H9 (cell line): Measurements from ENCODE around the gene TSPAN1. TPM values are rescaled to one million over a fixed set of nuclear protein-coding genes. Genes with fewer than 3 reads are reported as not detected.
A peak's percentile ranks its signal among the peaks of the same experiment; 100 is the strongest.

Experiments
- DNase-seq: peaks from one replicate; pipeline ENCODE4 v3.0.0-alpha.2; 2017
- H2AFZ ChIP-seq: one replicate; pipeline ENCODE4 v1.6.1; 2013; ENCODE audit warnings: mild to moderate bottlenecking, low read length, control low read depth, moderate library complexity
- H2AK5ac ChIP-seq: 2 replicates; pipeline ENCODE4 v1.6.1; 2013; ENCODE audit warnings: low read length, control low read depth, mixed read lengths; ENCODE audit not compliant: insufficient read length
- H2BK120ac ChIP-seq: one replicate; pipeline ENCODE4 v1.6.1; 2013; ENCODE audit warnings: low read depth, mild to moderate bottlenecking, low read length, control low read depth, inconsistent platforms; ENCODE audit not compliant: poor library complexity, severe bottlenecking
- H2BK12ac ChIP-seq: 2 replicates; pipeline ENCODE4 v1.6.1; 2013; ENCODE audit warnings: low read length, control low read depth, mixed read lengths, low read depth; ENCODE audit not compliant: insufficient read length
- H2BK15ac ChIP-seq: 2 replicates; pipeline ENCODE4 v1.6.1; 2013; ENCODE audit warnings: low read depth, low read length, control low read depth
- H2BK20ac ChIP-seq: one replicate; pipeline ENCODE4 v1.6.1; 2013; ENCODE audit warnings: low read depth, mild to moderate bottlenecking, low read length, control low read depth, inconsistent platforms; ENCODE audit not compliant: poor library complexity, severe bottlenecking
- H2BK5ac ChIP-seq: 2 replicates; pipeline ENCODE4 v1.6.1; 2013; ENCODE audit warnings: low read length, control low read depth, mixed read lengths; ENCODE audit not compliant: insufficient read length
- H3K14ac ChIP-seq: 2 replicates; pipeline ENCODE4 v1.6.1; 2013; ENCODE audit warnings: low read length, control low read depth; ENCODE audit not compliant: insufficient read depth
- H3K18ac ChIP-seq: 2 replicates; pipeline ENCODE4 v1.6.1; 2013; ENCODE audit warnings: low read depth, mild to moderate bottlenecking, mixed read lengths, low read length, control low read depth; ENCODE audit not compliant: insufficient read length
- H3K23ac ChIP-seq: 2 replicates; pipeline ENCODE4 v1.6.1; 2013; ENCODE audit warnings: low read length, control low read depth, mixed read lengths, low read depth; ENCODE audit not compliant: insufficient read length
- H3K23me2 ChIP-seq: 2 replicates; pipeline ENCODE4 v1.6.1; 2013; ENCODE audit warnings: low read depth, mild to moderate bottlenecking, mixed read lengths, low read length, control low read depth; ENCODE audit not compliant: insufficient read length, poor library complexity, severe bottlenecking
- H3K27ac ChIP-seq: 2 replicates; pipeline ENCODE4 v1.5.1; 2013; ENCODE audit warnings: low read length, control low read depth, mixed read lengths, low read depth; ENCODE audit not compliant: insufficient read length
- H3K27me3 ChIP-seq: 2 replicates; pipeline ENCODE4 v1.6.1; 2013; ENCODE audit warnings: low read length, control low read depth, inconsistent platforms; ENCODE audit not compliant: insufficient read depth
- H3K4ac ChIP-seq: 2 replicates; pipeline ENCODE4 v1.6.1; 2013; ENCODE audit warnings: low read depth, mild to moderate bottlenecking, control low read depth, inconsistent platforms, low read length, moderate library complexity
- H3K4me1 ChIP-seq: 2 replicates; pipeline ENCODE4 v1.6.1; 2013; ENCODE audit warnings: low read length, control low read depth, inconsistent platforms; ENCODE audit not compliant: insufficient read depth
- H3K4me2 ChIP-seq: 2 replicates; pipeline ENCODE4 v1.6.1; 2013; ENCODE audit warnings: low read length, control low read depth, mixed read lengths; ENCODE audit not compliant: insufficient read length, insufficient read depth
- H3K56ac ChIP-seq: 2 replicates; pipeline ENCODE4 v1.6.1; 2013; ENCODE audit warnings: low read depth, mild to moderate bottlenecking, mixed read lengths, low read length, control low read depth; ENCODE audit not compliant: insufficient read length
- H3K79me1 ChIP-seq: 2 replicates; pipeline ENCODE4 v1.6.1; 2013; ENCODE audit warnings: low read depth, mild to moderate bottlenecking, moderate library complexity, low read length, control low read depth, inconsistent platforms; ENCODE audit not compliant: insufficient read depth, poor library complexity, severe bottlenecking
- H3K79me2 ChIP-seq: 2 replicates; pipeline ENCODE4 v1.6.1; 2013; ENCODE audit warnings: low read length, control low read depth, inconsistent platforms; ENCODE audit not compliant: insufficient read depth
- H3K9ac ChIP-seq: 2 replicates; pipeline ENCODE4 v1.6.1; 2013; ENCODE audit warnings: low read length, control low read depth, mixed read lengths; ENCODE audit not compliant: insufficient read length; ENCODE audit errors: extremely low read depth
- H3K9me3 ChIP-seq: one replicate; pipeline ENCODE4 v1.6.1; 2013; ENCODE audit warnings: low read depth, low read length, inconsistent platforms; ENCODE audit not compliant: control insufficient read depth
- H3T11ph ChIP-seq: one replicate; pipeline ENCODE4 v1.6.1; 2013; ENCODE audit warnings: mild to moderate bottlenecking, low read length, control low read depth, inconsistent platforms
- H4K20me1 ChIP-seq: one replicate; pipeline ENCODE4 v1.6.1; 2013; ENCODE audit not compliant: control insufficient read depth, insufficient read length, insufficient read depth
- H4K5ac ChIP-seq: 2 replicates; pipeline ENCODE4 v1.6.1; 2013; ENCODE audit warnings: low read depth, mild to moderate bottlenecking, mixed read lengths, low read length, control low read depth; ENCODE audit not compliant: insufficient read length
- H4K8ac ChIP-seq: replicated peaks from 2 replicates; pipeline ENCODE4 v1.6.1; 2013; ENCODE audit warnings: low read length, control low read depth, mixed read lengths, low read depth; ENCODE audit not compliant: insufficient read length
- H4K91ac ChIP-seq: 2 replicates; pipeline ENCODE4 v1.6.1; 2013; ENCODE audit warnings: low read depth, mild to moderate bottlenecking, moderate library complexity, mixed read lengths, low read length, control low read depth; ENCODE audit not compliant: insufficient read length
- H3K27ac Mint-ChIP-seq, 3 experiments: 2 replicates in 2 of 3; 3 replicates in 1 of 3; pipeline ENCODE4 v1.8.0; 2020 to 2021; ENCODE audit warnings: mixed read lengths in 3 of 3, mild to moderate bottlenecking in 1 of 3, moderate library complexity in 1 of 3
- H3K27me3 Mint-ChIP-seq: 2 replicates; pipeline ENCODE4 v1.8.0; 2021; ENCODE audit warnings: low read depth, mild to moderate bottlenecking, moderate library complexity, mixed read lengths
- H3K36me3 Mint-ChIP-seq, 3 experiments: 2 replicates in 2 of 3; 3 replicates in 1 of 3; pipeline ENCODE4 v1.8.0; 2020 to 2021; ENCODE audit warnings: low read depth in 3 of 3, mixed read lengths in 3 of 3; ENCODE audit not compliant: insufficient read depth in 1 of 3
- H3K4me1 Mint-ChIP-seq, 2 experiments: 2 replicates each; pipeline ENCODE4 v1.8.0; 2020; ENCODE audit warnings: mixed read lengths in 2 of 2
- H3K4me3 Mint-ChIP-seq, 2 experiments: 2 replicates in 1 of 2; 3 replicates in 1 of 2; pipeline ENCODE4 v1.8.0; 2020 to 2021; ENCODE audit warnings: mild to moderate bottlenecking in 2 of 2, mixed read lengths in 2 of 2, moderate library complexity in 1 of 2
- H3K9me3 Mint-ChIP-seq, 2 experiments: 2 replicates in 1 of 2; 3 replicates in 1 of 2; pipeline ENCODE4 v1.8.0; 2020; ENCODE audit warnings: mild to moderate bottlenecking in 2 of 2, mixed read lengths in 2 of 2, moderate library complexity in 1 of 2
- CTCF ChIP-seq: fragments of 200-600 bp; sonication (generic); conservative IDR thresholded peaks from 3 replicates; pipeline ENCODE4 v1.8.0; 2021; ENCODE audit warnings: antibody characterized with exemption, mild to moderate bottlenecking
- WGBS: extraction: QIAGEN DNeasy Blood & Tissue Kit; methylation state at CpG from one replicate; pipeline ENCODE4 v1.1.7; 2013; ENCODE audit warnings: missing lambda C conversion rate, low lambda C conversion rate, mixed read lengths; ENCODE audit not compliant: insufficient read length; ENCODE audit errors: extremely low coverage; 5-methylcytosine and 5-hydroxymethylcytosine counted together
- total RNA-seq: library from RNA; stranded (reverse); gene quantifications from 2 replicates; pipeline ENCODE4 v1.2.1, GENCODE V29; 2021

Gene TSPAN1
- total RNA-seq, 1 experiment from 2014 or later: not detected

DNA sequence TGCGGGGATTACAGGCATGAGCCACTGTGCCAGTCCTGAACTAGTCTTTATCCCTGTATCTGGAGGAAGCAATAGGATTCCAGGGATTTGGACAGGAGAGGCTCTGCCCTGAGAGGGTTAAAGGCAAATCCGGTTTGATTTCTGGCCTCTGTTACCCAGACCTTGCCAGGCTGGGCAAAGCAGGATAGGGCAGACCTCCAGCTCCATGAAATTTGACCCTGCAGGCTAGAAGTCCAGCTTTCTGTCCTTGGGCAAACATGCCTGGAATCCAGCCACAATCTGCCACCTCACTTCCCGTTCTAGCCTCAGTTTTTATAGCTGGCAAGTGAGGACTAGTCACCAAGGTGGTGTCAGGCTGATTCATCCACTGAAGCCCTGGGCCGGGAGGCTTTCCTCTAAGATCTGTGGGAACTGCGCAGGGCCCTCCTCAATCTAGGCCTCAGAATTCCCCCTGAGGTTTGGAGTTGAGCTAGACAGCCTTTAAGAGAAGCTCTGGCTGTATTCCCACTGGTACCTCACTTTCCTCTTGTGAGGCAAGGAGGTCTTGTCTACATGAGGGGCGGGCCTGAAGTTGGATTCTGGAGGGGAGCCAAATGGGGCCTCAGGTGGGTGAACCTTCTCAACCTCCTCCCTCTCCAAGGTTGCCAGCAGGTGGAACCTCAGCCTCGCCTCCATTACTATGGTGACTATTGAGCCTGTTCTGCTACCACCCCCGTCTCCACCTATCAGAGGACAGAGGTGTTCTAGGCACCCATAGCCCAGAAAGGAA lies 8.4 kb downstream of the TSPAN1 start:
- no peak overlapping the region; a peak in 1 of 7 replicates for H3K27ac Mint-ChIP-seq
- no peak overlapping the region for H2AFZ ChIP-seq

More for the DNA sequence above, 8.4 kb downstream of the TSPAN1 start:
- no CpG with 5 or more reads among the region's 8 CpGs for WGBS
- H3K56ac ChIP-seq: no peak overlapping the region
- peaks cover 7 to 10% of the 10 kb centered on the region in 2 experiments; a peak in 3 of 4 replicates for H3K4me1 Mint-ChIP-seq
- H3K4me3 Mint-ChIP-seq: no peak overlapping the region
- no peaks in the 10 kb centered on the region for H3K9me3 ChIP-seq
- H3K4me1 ChIP-seq: peaks cover 4% of the 10 kb centered on the region; the same call in 1 of the 2 replicates
- H2BK12ac ChIP-seq: no peak overlapping the region
- H3K18ac ChIP-seq: no peak overlapping the region
- peaks cover 5% of the 10 kb centered on the region for H3K27me3 Mint-ChIP-seq
- no peak overlapping the region for H3K23ac ChIP-seq
- peaks cover 5 to 13% (median 10%) of the 10 kb centered on the region in 3 experiments; a peak in 6 of 7 replicates for H3K36me3 Mint-ChIP-seq
- H3K4me2 ChIP-seq: no peak overlapping the region
- H3T11ph ChIP-seq: no peak overlapping the region
- peak; percentile 49 for DNase-seq
- no peak overlapping the region for H2BK20ac ChIP-seq
- no peak overlapping the region for H3K4ac ChIP-seq
- H3K79me1 ChIP-seq: no peaks in the 10 kb centered on the region
- no peak overlapping the region for H2BK5ac ChIP-seq
- H2BK120ac ChIP-seq: no peak overlapping the region
- no peaks in the 10 kb centered on the region for H3K23me2 ChIP-seq
- no peak overlapping the region for H3K14ac ChIP-seq
- no peak overlapping the region for H4K5ac ChIP-seq
- H2AK5ac ChIP-seq: no peak overlapping the region
- no peaks in the 10 kb centered on the region; the same call in 1 of the 2 replicates for H3K27me3 ChIP-seq
- no peaks in the 10 kb centered on the region for H3K79me2 ChIP-seq
- H2BK15ac ChIP-seq: no peak overlapping the region
- H3K27ac ChIP-seq: no peak overlapping the region
- no peak for TF ChIP-seq CTCF
- no peaks in the 10 kb centered on the region for H4K20me1 ChIP-seq
- H3K9ac ChIP-seq: no peak overlapping the region
- H4K91ac ChIP-seq: no peak overlapping the region
- no peak overlapping the region for H4K8ac ChIP-seq
- no peaks in the 10 kb centered on the region; a peak in 1 of 5 replicates for H3K9me3 Mint-ChIP-seq
